Renal pelvis (tissue), 4 donors: ENCODE data around the gene TSPAN32. TPM values are rescaled to one million over a fixed set of nuclear protein-coding genes. Genes with fewer than 3 reads are reported as not detected.
A peak's percentile ranks its signal among the peaks of the same experiment; 100 is the strongest.
"Not testable (repeated sequence)": the region's sequence is repeated elsewhere in the genome, so short reads cannot be mapped to it uniquely, and the experiment has no call there.

Experiments
- DNase-seq: peaks from one replicate; pipeline ENCODE4 v3.0.0-alpha.2; 2013
- polyA plus RNA-seq, 3 donors: library from polyadenylated mRNA; unstranded; fragments of 120-200 nt; gene quantifications; one replicate each; pipeline ENCODE4 v1.2.1, GENCODE V29; 2013; ENCODE audit not compliant: insufficient read length in 3 of 3

The TSPAN32 gene
- polyA plus RNA-seq, 3 donors: 1.7 to 2.8 (median 1.9) TPM

- DNase-seq: peak; percentile 87
Measured at GRCh38 chr11:2314525-2315394, 12.9 kb downstream of the TSPAN32 start.

DNA sequence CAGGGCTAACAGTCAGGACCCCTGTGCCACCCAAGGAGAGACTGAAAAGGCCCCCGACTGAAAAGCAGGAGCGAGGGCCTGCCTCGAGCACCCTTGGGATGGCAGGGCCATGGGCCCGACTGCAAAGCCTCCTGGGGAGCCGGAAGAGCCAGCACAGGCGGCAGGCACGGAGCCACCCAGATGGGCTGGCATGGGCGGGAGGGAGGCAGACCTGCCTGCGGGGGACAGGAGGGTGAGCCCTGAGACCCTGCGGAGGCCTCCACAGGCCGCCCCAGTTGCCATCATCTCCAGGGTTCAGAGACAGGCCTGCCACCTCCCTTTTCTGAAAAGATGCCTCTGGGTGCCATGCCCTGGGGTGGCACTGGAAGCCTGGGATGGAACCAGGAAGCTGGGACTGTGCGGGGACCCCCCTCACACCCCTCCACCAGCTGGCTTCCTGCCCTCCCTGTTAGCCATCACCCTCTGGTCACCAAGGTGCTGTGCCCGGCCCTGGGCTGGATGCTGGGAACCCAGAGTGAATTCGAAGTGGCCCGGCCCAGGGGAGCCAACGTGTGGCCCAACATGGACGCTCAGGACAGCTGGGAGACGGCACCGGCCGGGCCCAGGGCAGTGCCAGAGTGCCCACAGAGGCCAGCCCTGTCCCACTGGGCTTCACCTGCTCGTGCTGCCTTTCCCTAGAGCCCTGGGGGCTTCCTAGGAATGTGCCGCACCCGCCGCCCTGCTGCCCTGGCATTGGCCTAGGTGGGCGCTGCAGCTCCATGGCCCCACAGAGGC, 13.8 kb downstream of the TSPAN32 start:
- no peak for DNase-seq

DNA sequence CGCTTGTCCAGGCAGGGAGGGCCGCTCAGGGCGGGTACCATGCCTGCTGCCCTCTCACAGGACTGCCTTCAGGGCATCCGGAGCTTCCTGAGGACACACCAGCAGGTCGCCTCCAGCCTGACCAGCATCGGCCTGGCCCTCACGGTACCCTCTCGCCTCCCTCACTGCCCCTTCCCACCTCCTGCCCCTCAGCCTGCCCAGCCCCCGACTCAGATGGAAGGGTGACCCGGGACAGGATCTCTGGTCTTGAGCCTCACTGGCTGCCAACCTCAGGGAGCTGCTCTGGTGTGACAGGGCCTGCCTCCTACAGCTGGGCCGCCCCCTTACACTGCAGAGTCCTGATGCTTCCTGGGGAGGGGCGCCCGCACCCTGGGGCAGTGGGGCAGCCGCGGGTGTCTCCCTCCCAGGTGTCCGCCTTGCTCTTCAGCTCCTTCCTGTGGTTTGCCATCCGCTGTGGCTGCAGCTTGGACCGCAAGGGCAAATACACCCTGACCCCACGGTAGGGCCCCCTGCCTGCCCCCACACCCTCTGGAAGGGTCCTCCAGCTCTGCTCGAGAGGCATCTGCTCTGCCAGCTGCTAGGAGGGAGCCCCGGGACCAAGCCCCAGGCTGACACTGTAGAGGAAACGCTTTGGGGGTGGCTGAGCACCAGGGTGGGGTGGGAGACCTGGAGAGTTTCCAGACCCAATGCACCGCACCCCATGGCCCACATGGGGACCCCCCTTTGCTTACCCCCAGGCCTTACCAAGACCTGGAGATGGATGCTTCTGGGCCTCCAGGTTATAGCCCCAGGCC, 14.6 kb downstream of the TSPAN32 start:
- DNase-seq: no peak

DNA sequence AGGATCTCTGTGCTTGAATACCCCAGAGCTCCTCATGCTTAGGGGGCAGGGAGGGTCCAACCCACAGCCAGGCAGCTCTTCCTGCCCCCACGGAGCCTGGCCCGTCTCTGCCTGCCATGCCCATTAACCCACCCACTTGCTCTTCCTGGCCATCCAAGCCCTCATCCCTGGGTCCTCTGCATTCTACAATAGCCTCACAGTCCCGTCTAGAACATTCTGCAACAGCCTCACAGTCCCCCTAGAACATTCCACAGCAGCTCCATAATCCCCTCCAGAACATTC, 15.1 kb downstream of the TSPAN32 start:
- no peak for DNase-seq

GRCh38 chr11:2317354-2318050, 15.7 kb downstream of the TSPAN32 start:
- no peak for DNase-seq

- no peak for DNase-seq
Measured at GRCh38 chr11:2318123-2318522, 16.3 kb downstream of the TSPAN32 start.

- no peak for DNase-seq
Measured at GRCh38 chr11:2318707-2319106, 16.9 kb downstream of the TSPAN32 start.

GRCh38 chr11:2319791-2320472, 18.1 kb downstream of the TSPAN32 start:
- DNase-seq: no peak

DNA sequence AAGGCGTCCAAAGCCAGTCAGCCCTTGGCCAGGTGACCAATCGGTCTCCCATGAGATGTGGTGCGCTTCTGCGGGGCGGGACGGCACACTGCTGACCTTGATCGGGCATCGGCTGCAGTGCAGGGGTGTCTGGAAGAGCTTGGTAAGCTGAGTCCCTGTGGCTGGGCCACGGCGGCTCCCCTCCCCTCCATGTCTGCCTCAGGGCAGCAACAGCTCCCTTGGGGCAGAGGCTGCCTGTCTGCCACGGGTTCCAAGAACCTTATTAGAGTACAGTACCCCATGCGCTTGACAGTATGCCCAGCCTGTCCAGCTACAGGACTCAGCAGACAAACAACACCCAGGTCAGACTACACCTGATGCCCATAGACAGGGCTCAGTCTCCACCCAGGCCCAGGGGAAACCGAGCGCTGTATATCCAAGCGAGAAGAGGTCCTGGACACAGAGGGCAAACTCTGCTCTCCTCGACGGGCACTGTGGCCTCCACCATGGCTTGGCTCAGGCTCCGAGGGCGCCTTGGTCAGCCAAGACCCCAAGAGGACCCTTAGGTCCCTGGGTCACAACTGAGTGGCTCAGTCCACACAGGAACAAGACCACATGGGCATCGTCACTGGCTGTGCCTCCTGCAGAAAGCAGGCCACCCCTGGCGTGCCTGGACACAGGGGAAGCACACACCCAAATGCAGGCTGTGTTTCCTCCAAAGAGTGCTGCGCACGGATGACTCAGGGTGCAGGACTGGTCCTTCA, 18.9 kb downstream of the TSPAN32 start:
- DNase-seq: no peak

DNA sequence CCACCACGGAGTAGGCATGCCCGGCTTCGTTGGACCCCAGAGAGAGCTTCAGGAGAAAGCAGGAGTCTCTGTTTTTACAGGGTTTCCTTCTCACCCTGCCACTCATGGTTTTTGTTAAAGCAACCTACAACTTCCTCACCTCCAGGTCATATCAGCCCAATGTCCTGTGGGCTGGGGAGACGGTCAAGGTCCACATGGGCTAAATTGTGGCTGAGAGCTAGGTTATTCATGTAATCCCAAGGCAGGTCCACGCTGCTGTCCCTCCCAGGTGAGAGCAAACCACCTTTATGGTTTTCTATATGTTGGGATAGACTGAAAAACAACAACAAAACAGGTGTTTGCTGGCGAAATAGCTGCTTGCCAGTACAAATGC, 19.5 kb downstream of the TSPAN32 start:
- no peak for DNase-seq

GRCh38 chr11:2325123-2325522, 23.3 kb downstream of the TSPAN32 start:
- no peak for DNase-seq

DNA sequence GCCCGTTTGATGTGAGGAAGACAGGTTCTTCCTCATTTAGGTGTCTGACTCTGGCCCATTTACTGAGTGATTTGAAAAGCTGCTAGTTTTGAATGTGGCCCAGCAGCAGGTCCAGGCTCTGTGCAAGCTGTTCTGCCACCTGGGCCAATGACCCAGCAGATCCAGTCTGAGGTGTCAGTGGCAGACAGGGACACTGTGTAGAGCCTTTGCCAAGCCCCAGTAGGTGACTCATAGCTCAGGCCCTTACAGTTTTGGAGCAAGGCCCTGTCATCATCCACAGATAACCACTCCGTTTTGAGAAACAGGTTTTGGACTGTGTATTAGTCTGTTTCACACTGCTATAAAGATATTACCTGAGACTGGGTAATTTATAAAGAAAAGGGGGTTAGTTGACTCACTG, 23.9 kb downstream of the TSPAN32 start:
- no peak for DNase-seq

DNA sequence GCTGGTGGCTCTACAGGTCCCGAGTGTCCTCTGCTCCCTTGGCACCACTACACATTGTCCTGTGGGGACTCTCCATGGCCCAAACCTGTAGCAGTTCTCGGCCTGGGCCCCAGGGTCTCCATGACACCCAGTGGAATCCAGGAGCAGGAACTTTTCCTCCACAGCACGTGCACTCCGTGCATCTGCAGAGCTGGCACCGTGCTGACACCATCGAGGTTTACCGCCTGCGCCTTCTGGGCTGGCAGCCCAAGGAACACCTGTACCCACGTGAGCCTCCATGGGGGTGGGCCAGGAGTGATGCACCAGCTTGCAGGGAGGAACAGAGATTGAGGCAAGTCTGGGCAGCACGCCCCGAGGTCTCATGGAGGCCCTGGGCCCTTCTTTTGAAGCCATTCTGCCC, 25.2 kb downstream of the TSPAN32 start:
- no peak for DNase-seq

- DNase-seq: no peak
Measured at GRCh38 chr11:2328021-2328420, 26.2 kb downstream of the TSPAN32 start.

DNA sequence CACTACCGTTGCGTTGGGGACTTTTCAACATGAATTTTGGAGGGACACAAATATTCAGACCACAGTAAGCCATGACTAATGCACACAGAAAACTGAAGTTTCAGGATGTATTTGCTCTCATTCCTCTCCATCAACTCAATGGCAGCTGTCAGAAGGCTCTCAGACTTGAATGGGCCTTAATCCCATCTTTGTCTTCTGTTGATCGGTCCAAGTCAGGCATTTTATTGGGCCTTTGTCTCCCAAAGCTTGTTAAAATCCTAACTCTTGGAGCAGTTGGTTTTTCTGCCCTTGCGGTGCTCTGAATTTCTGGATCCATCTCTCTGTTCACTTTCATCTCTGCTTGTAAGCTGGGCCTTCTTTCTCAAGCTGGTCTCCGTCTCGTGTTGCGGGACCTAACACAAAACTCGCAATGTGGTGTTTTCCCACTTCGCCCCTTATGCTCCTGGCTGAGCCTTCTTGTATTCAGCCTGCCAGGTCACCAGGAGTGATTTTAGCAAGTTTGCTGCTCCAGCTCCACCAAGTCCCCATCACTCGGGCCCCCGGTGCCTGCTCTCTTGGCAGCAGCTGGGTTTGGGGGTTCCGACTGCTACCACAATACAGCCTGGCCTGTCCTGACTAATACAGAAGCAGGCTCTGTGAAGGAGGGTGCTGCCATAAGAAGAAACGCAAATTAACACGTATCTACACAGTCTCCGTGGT, 27.0 kb downstream of the TSPAN32 start:
- no peak for DNase-seq

GRCh38 chr11:2329551-2329950, 27.7 kb downstream of the TSPAN32 start:
- DNase-seq: no peak

GRCh38 chr11:2330696-2331095, 28.9 kb downstream of the TSPAN32 start:
- DNase-seq: no peak

DNA sequence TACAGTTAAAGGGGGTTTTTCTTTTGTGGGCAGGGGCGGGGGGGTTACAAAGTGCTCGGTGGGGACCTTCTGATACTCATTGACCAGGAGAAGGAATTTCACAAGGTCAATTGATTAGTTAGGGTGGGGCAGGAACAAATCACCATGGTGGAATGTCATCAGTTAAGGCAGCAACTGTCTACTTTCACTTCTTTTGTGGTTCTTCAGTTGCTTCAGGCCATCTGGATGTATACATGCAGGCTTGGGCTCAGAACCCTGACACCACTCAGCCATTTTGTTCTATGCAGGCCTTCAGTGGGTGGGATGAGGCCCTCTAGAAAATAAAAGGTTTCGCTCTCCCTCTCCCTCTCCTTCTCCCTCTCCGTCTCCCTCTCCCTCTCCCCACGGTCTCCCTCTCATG, 29.6 kb downstream of the TSPAN32 start:
- DNase-seq: no peak

DNA sequence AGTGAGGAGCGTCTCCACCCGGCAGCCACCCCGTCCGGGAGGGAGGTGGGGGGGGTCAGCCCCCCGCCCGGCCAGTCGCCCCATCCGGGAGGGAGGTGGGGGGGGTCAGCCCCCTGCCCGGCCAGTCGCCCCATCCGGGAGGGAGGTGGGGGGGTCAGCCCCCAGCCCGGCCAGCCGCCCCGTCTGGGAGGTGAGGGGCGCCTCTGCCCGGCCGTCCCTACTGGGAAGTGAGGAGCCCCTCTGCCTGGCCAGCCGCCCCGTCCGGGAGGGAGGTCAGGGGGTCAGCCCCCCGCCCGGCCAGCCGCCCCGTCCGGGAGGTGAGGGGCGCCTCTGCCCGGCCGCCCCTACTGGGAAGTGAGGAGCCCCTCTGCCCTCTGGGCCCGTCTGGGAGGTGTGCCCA, 30.8 kb downstream of the TSPAN32 start:
- DNase-seq: not testable (repeated sequence)
